Lower lobe of right lung (tissue), 2 donors: ENCODE results near the gene RGS10. TPM values are rescaled to one million over a fixed set of nuclear protein-coding genes. Genes with fewer than 3 reads are reported as not detected.

Experiments used
- ATAC-seq, 2 donors: fragments of 200-7000 bp; cut with Tn5 transposase; one replicate each; pipeline ENCODE4 v1.9.1; 2020 to 2022; ENCODE audit warnings: mild to moderate bottlenecking in 2 of 2, moderate library complexity in 2 of 2
- DNase-seq: peaks from one replicate; pipeline ENCODE4 v3.0.0-alpha.2; 2020
- H3K27ac ChIP-seq: fragments of 200-600 bp; one replicate; pipeline ENCODE4 v1.8.0; 2022
- H3K27me3 ChIP-seq: fragments of 200-600 bp; one replicate; pipeline ENCODE4 v1.8.0; 2022; ENCODE audit warnings: low read depth
- H3K36me3 ChIP-seq: fragments of 200-600 bp; one replicate; pipeline ENCODE4 v1.8.0; 2022; ENCODE audit warnings: mild to moderate bottlenecking
- H3K4me1 ChIP-seq: fragments of 200-600 bp; one replicate; pipeline ENCODE4 v1.8.0; 2022
- H3K4me3 ChIP-seq: fragments of 200-600 bp; one replicate; pipeline ENCODE4 v1.8.0; 2022; ENCODE audit warnings: mild to moderate bottlenecking
- H3K9me3 ChIP-seq: fragments of 200-600 bp; one replicate; pipeline ENCODE4 v1.8.0; 2022
- CTCF ChIP-seq: fragments of 200-600 bp; IDR thresholded peaks from one replicate; pipeline ENCODE4 v1.8.0; 2022; ENCODE audit warnings: antibody characterized with exemption, mild to moderate bottlenecking
- intact Hi-C: fragments of 100-400 bp; cut with DNase I; formaldehyde crosslinking; loops from one replicate; pipeline ENCODE4 v1.11.0; 2022
- total RNA-seq: library from RNA; stranded (reverse); fragmentation: NEBNext Ultra II Directional; extraction: Animal tissue kit (Norgen Biotek cat#: 25700); gene quantifications from one replicate; pipeline ENCODE4 v1.2.1, GENCODE V29; 2021
- donor health status: DM: no; HTN: yes; CAD: no; lungs with severe emphysema.

Gene RGS10
- total RNA-seq, 1 donor from 2014 or later = 47.3 TPM

GRCh38 chr10:119462773-119463172 lies 79.7 kb downstream of the RGS10 start:
- no peak overlapping the region for H3K4me3 ChIP-seq
- no peaks in the 10 kb centered on the region for H3K4me1 ChIP-seq
- DNase-seq (no peak), ATAC-seq (no peak)
- H3K9me3 ChIP-seq = no peaks in the 10 kb centered on the region
- H3K27ac ChIP-seq = no peak overlapping the region
- H3K36me3 ChIP-seq = peaks cover 9% of the 10 kb centered on the region
- intact Hi-C loops = no loop called here
- no peak for TF ChIP-seq CTCF
- H3K27me3 ChIP-seq = no peaks in the 10 kb centered on the region

GRCh38 chr10:119461923-119462322 lies 80.6 kb downstream of the RGS10 start:
- H3K4me1 ChIP-seq = no peaks in the 10 kb centered on the region
- H3K27me3 ChIP-seq = no peaks in the 10 kb centered on the region
- TF ChIP-seq CTCF = no peak
- no peak overlapping the region for H3K27ac ChIP-seq
- peaks cover 18% of the 10 kb centered on the region for H3K36me3 ChIP-seq
- H3K4me3 ChIP-seq = no peak overlapping the region
- no peaks in the 10 kb centered on the region for H3K9me3 ChIP-seq
- intact Hi-C loops = no loop called here
- no peak for ATAC-seq
- DNase-seq = no peak

- no peaks in the 10 kb centered on the region for H3K27me3 ChIP-seq
- DNase-seq (no peak), ATAC-seq (peak; percentile 74 to 81)
- peaks cover 22% of the 10 kb centered on the region for H3K36me3 ChIP-seq
- H3K4me1 ChIP-seq = no peaks in the 10 kb centered on the region
- intact Hi-C loops = no loop called here
- no peak overlapping the region for H3K27ac ChIP-seq
- H3K4me3 ChIP-seq = no peak overlapping the region
- H3K9me3 ChIP-seq = no peaks in the 10 kb centered on the region
- no peak for TF ChIP-seq CTCF
These were observed 81.1 kb downstream of the RGS10 start for GRCh38 chr10:119461380-119461779.

- Histone ChIP-seq H3K9me3 (no peaks in the 10 kb centered on the region), H3K36me3 (peaks cover 30% of the 10 kb centered on the region), H3K27me3 (no peaks in the 10 kb centered on the region), H3K4me3 (no peak overlapping the region), H3K27ac (no peak overlapping the region), H3K4me1 (no peaks in the 10 kb centered on the region)
- ATAC-seq (peak; percentile 13 to 19), DNase-seq (no peak)
- no peak for TF ChIP-seq CTCF
- intact Hi-C loops = no loop called here
These were observed 81.9 kb downstream of the RGS10 start for GRCh38 chr10:119460369-119461195.

GRCh38 chr10:119459681-119460340 lies 82.7 kb downstream of the RGS10 start:
- ATAC-seq = no peak
- Histone ChIP-seq H3K4me3 (no peak overlapping the region), H3K4me1 (no peaks in the 10 kb centered on the region), H3K27me3 (no peaks in the 10 kb centered on the region), H3K36me3 (peaks cover 38% of the 10 kb centered on the region), H3K9me3 (no peaks in the 10 kb centered on the region), H3K27ac (no peak overlapping the region)
- DNase-seq = no peak
- no peak for TF ChIP-seq CTCF
- intact Hi-C loops = no loop called here
